Dendritic cell treated with granulocyte-macrophage colony-stimulating factor and Interleukin-4, amounts not matched to agents 40 ng/mL and 50 ng/mL, for 4 days (primary cell): Measurements from ENCODE around the gene LYPD1.

Experiments
- H3K27ac Mint-ChIP-seq: one replicate; pipeline ENCODE4 v1.8.0; 2022; ENCODE audit warnings: mild to moderate bottlenecking, mixed read lengths
- H3K27me3 Mint-ChIP-seq: one replicate; pipeline ENCODE4 v1.8.0; 2022; ENCODE audit warnings: mild to moderate bottlenecking, mixed read lengths
- H3K36me3 Mint-ChIP-seq: one replicate; pipeline ENCODE4 v1.8.0; 2022; ENCODE audit warnings: low read depth, mixed read lengths
- H3K4me1 Mint-ChIP-seq: one replicate; pipeline ENCODE4 v1.8.0; 2022; ENCODE audit warnings: low read depth, mixed read lengths
- H3K4me3 Mint-ChIP-seq: one replicate; pipeline ENCODE4 v1.8.0; 2022; ENCODE audit warnings: mild to moderate bottlenecking, moderate library complexity, mixed read lengths
- H3K9me3 Mint-ChIP-seq: one replicate; pipeline ENCODE4 v1.8.0; 2022; ENCODE audit warnings: mixed read lengths
- intact Hi-C: fragments of 100-400 bp; cut with micrococcal nuclease; formaldehyde crosslinking; loops from one replicate; pipeline ENCODE4 v1.15.0; 2022

The LYPD1 gene

DNA sequence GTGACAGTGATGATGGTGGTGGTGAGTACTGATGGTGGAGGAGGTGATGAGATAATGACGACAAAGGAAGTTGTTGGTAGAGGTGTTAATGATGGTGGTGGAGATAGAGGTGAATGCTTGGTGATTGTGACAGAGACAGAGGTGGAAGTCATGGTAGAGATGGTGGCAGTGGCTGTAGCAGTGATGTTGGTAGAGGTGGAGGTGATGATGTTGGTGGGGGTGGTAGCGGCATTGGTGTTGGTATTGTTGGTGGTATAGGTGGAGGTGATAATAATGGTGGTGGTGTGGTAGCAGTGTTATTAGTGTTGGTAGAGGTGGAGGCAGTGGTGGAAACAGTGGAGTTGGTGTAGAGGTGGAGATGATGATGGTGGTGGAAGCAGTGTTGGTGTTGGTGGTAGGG is 36.4 kb downstream of the LYPD1 start:
- no peak overlapping the region for H3K4me3 Mint-ChIP-seq
- intact Hi-C loops, result no loop called here
- no peak overlapping the region for H3K27ac Mint-ChIP-seq
- H3K27me3 Mint-ChIP-seq, result no peaks in the 10 kb centered on the region
- H3K9me3 Mint-ChIP-seq, result peaks cover 10% of the 10 kb centered on the region
- peaks cover 5% of the 10 kb centered on the region for H3K4me1 Mint-ChIP-seq
- H3K36me3 Mint-ChIP-seq, result no peaks in the 10 kb centered on the region

GRCh38 chr2:132632000-132632649 is 37.9 kb downstream of the LYPD1 start:
- no peaks in the 10 kb centered on the region for H3K27me3 Mint-ChIP-seq
- H3K27ac Mint-ChIP-seq, result no peak overlapping the region
- no peaks in the 10 kb centered on the region for H3K36me3 Mint-ChIP-seq
- H3K4me3 Mint-ChIP-seq, result no peak overlapping the region
- intact Hi-C loops, result no loop called here
- H3K9me3 Mint-ChIP-seq, result peaks cover 10% of the 10 kb centered on the region
- H3K4me1 Mint-ChIP-seq, result peaks cover 5% of the 10 kb centered on the region

GRCh38 chr2:132627536-132627935 is 42.5 kb downstream of the LYPD1 start:
- no peaks in the 10 kb centered on the region for H3K36me3 Mint-ChIP-seq
- peaks cover 18% of the 10 kb centered on the region for H3K4me1 Mint-ChIP-seq
- no peak overlapping the region for H3K4me3 Mint-ChIP-seq
- no peaks in the 10 kb centered on the region for H3K27me3 Mint-ChIP-seq
- no peaks in the 10 kb centered on the region for H3K9me3 Mint-ChIP-seq
- intact Hi-C loops, result no loop called here
- no peak overlapping the region for H3K27ac Mint-ChIP-seq

DNA sequence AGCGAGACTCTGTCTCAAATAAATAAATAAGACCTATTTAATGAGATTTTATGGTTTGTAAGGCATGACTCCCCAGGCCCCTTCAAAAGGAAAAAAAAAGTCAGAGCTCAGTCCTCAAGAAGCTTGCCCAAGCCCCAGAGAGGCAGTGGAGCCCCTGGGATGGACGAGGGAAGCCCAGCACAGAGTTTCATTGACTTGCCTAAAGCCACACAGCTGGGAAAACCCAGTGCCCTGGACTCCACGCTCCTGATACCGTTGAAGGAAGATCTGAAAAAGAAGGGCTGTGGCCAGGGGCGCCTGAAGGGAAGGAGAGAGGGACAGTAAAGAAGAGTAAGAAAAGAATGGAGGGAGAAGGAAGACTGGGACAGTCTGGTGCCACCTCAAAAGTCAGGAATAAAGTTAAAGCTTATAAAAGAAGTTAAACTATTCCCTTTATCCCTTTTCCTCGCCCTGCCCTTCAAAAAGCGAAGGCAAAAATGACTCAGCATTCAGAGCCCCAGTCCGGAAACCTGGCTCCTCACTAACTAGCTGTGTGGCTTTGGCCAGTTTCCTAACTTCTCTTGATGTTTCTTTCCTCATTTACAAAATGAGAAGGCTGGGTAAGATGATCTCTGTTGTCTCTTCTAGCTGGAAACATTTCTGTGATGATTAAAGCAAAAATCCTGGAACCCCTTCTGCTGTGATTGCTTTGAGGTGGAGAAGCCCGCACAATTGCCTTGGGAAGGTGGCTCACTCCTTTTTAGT is 46.7 kb downstream of the LYPD1 start:
- Mint-ChIP-seq H3K4me1 (peaks cover 32% of the 10 kb centered on the region), H3K4me3 (peak overlapping the region; percentile 1), H3K9me3 (no peaks in the 10 kb centered on the region), H3K27me3 (no peaks in the 10 kb centered on the region), H3K27ac (peak overlapping the region; percentile 55), H3K36me3 (no peaks in the 10 kb centered on the region)
- intact Hi-C loops, result no loop called here

GRCh38 chr2:132621131-132621875 is 48.7 kb downstream of the LYPD1 start:
- Mint-ChIP-seq H3K4me1 (peaks cover 32% of the 10 kb centered on the region), H3K27ac (no peak overlapping the region), H3K36me3 (no peaks in the 10 kb centered on the region), H3K27me3 (no peaks in the 10 kb centered on the region), H3K9me3 (no peaks in the 10 kb centered on the region), H3K4me3 (no peak overlapping the region)
- intact Hi-C loops, result no loop called here

GRCh38 chr2:132620115-132620514 is 49.9 kb downstream of the LYPD1 start:
- intact Hi-C loops, result no loop called here
- Mint-ChIP-seq H3K27me3 (no peaks in the 10 kb centered on the region), H3K27ac (no peak overlapping the region), H3K4me3 (no peak overlapping the region), H3K9me3 (no peaks in the 10 kb centered on the region), H3K36me3 (no peaks in the 10 kb centered on the region), H3K4me1 (peaks cover 32% of the 10 kb centered on the region)

- Mint-ChIP-seq H3K36me3 (no peaks in the 10 kb centered on the region), H3K4me3 (no peak overlapping the region), H3K27ac (no peak overlapping the region)
These were observed 51.3 kb downstream of the LYPD1 start for GRCh38 chr2:132618734-132619133.

GRCh38 chr2:132617989-132618388 is 52.0 kb downstream of the LYPD1 start:
- Mint-ChIP-seq H3K4me3 (no peak overlapping the region), H3K27ac (no peak overlapping the region), H3K27me3 (peaks cover 3% of the 10 kb centered on the region), H3K36me3 (no peaks in the 10 kb centered on the region), H3K9me3 (no peaks in the 10 kb centered on the region), H3K4me1 (peaks cover 15% of the 10 kb centered on the region)
- intact Hi-C loops, result no loop called here

More at GRCh38 chr2:132618734-132619133, 51.3 kb downstream of the LYPD1 start:
- Mint-ChIP-seq H3K9me3 (no peaks in the 10 kb centered on the region), H3K4me1 (peaks cover 22% of the 10 kb centered on the region), H3K27me3 (peaks cover 3% of the 10 kb centered on the region)
- intact Hi-C loops, result no loop called here

- Mint-ChIP-seq H3K4me3 (no peak overlapping the region), H3K27me3 (peaks cover 6% of the 10 kb centered on the region), H3K9me3 (no peaks in the 10 kb centered on the region), H3K4me1 (peaks cover 14% of the 10 kb centered on the region), H3K36me3 (no peaks in the 10 kb centered on the region), H3K27ac (no peak overlapping the region)
- intact Hi-C loops, result no loop called here
These were observed 54.5 kb downstream of the LYPD1 start for GRCh38 chr2:132615329-132616085.

DNA sequence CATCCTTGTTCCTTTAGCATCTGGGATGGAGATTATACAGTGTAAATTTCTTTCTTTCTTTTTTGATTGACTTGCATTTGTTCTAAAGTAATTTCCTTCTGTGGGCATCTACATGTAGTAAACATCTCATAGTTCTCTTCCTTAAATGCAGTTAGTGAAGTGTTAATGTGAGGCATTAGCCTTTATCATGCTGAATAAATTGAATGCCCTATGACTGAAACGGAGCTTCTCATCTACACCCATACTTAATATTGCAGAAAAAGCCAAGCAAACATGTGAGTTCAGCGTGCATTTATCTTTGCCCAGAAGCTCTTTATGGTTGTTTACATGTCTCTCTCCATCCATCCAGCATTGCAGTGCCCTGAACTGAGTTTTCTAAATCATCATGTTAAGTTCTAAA is 58.3 kb downstream of the LYPD1 start:
- no peaks in the 10 kb centered on the region for H3K36me3 Mint-ChIP-seq
- H3K9me3 Mint-ChIP-seq, result no peaks in the 10 kb centered on the region
- no peak overlapping the region for H3K27ac Mint-ChIP-seq
- no peak overlapping the region for H3K4me3 Mint-ChIP-seq
- no peaks in the 10 kb centered on the region for H3K4me1 Mint-ChIP-seq
- peaks cover 6% of the 10 kb centered on the region for H3K27me3 Mint-ChIP-seq
- intact Hi-C loops, result no loop called here

- intact Hi-C loops, result no loop called here
- Mint-ChIP-seq H3K36me3 (no peaks in the 10 kb centered on the region), H3K4me3 (no peak overlapping the region), H3K27ac (no peak overlapping the region), H3K9me3 (no peaks in the 10 kb centered on the region), H3K27me3 (peaks cover 12% of the 10 kb centered on the region), H3K4me1 (no peaks in the 10 kb centered on the region)
These were observed 60.7 kb downstream of the LYPD1 start for GRCh38 chr2:132609101-132609890.

DNA sequence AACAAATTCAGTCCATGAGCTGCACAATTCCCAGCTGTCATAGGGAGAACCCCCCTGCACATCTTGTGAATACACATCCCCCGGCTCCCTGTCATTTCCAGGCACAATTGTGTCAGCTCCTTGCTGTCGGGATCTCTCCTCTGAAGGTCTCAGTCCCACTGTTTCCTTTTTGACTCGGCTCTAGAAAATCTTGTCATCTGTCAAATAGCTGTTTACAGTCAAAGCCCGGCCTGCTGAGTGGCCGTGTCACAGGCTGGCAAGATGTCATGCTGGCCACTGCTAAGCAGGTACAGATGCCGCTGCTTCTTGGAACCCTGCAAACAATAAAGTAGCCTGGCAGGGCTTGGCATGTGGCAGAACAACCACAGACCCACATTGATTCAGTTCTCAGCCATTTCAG is 61.7 kb downstream of the LYPD1 start:
- no peaks in the 10 kb centered on the region for H3K4me1 Mint-ChIP-seq
- no peaks in the 10 kb centered on the region for H3K9me3 Mint-ChIP-seq
- H3K4me3 Mint-ChIP-seq, result no peak overlapping the region
- H3K27ac Mint-ChIP-seq, result no peak overlapping the region
- H3K27me3 Mint-ChIP-seq, result peaks cover 11% of the 10 kb centered on the region
- no peaks in the 10 kb centered on the region for H3K36me3 Mint-ChIP-seq
- intact Hi-C loops, result no loop called here

DNA sequence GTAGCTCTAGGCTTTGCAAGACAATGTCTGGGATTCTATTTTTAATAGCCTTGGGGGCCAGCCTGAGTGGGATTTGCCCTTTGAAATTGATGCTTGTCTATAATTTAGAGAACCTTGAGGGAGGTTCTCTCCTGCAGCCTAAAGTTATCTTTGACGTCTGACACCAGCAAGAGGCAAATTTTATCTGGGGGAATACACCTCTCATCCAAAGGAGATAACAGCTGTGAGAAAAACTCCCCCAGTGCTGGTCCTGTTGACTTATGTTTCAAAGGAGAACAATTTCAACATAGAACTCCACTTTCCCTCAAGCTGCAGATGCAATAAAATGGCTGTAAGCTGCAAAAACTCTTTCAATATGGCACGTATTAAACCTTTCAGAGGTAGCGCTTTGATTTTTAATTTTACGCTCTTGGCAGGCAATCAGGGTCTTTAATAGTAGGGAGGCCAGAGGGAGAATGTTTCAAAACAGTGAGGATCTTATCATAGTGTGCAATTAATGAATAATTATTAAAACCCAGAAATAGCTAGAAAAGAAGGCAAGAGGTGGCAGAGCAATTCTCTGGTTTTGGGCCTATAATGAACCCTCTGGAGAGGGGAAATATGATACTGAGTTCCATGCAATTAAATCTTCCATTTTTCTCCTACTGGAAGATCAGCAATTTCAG is 62.4 kb downstream of the LYPD1 start:
- Mint-ChIP-seq H3K4me3 (no peak overlapping the region), H3K27me3 (peaks cover 15% of the 10 kb centered on the region), H3K36me3 (no peaks in the 10 kb centered on the region), H3K9me3 (no peaks in the 10 kb centered on the region), H3K27ac (no peak overlapping the region), H3K4me1 (no peaks in the 10 kb centered on the region)
- intact Hi-C loops, result no loop called here
